T-helper 1 cell treated with Interleukin-12 subunit alpha and Interleukin-12 subunit beta and Interleukin-4 antibody, amounts not matched to agents 30 ng/mL and 1 ng/mL, for 36 hours (primary cell): ENCODE data around the gene TTC3. TPM values are rescaled to one million over a fixed set of nuclear protein-coding genes. Genes with fewer than 3 reads are reported as not detected.

ENCODE experiments used
- intact Hi-C: fragments of 100-400 bp; cut with micrococcal nuclease; formaldehyde crosslinking; loops from one replicate; pipeline ENCODE4 v1.15.1; 2024
- total RNA-seq: library from RNA; stranded (reverse); gene quantifications from 2 replicates; pipeline ENCODE4 v1.2.3, GENCODE V29; 2022

Gene TTC3
- total RNA-seq, 1 donor from 2014 or later: 55.4 TPM

- intact Hi-C loops: no loop called here
These were observed 13.9 kb upstream of the TTC3 start for GRCh38 chr21:37059181-37059580.

DNA sequence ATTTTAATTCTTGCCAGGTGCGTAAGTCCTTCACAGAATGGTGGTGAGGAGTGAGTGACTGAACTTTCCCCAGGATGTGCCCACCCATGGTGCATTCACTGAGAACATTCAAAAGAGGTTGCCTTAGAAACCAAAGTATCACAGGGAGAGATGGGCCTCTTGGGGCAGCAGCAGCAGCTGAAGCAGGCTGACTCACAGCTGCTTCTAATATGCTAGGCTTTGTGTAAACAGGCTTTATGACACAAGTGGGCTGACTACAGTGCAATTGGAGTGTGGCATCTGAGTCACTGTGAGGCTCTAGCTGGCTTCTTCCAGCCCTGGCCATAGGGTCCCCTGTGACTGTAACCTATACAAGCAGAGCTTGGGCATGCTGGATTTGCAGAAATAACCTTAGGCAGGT lies 12.8 kb upstream of the TTC3 start:
- intact Hi-C loops: no loop called here

GRCh38 chr21:37061926-37062592 lies 11.0 kb upstream of the TTC3 start:
- intact Hi-C loops: no loop called here

DNA sequence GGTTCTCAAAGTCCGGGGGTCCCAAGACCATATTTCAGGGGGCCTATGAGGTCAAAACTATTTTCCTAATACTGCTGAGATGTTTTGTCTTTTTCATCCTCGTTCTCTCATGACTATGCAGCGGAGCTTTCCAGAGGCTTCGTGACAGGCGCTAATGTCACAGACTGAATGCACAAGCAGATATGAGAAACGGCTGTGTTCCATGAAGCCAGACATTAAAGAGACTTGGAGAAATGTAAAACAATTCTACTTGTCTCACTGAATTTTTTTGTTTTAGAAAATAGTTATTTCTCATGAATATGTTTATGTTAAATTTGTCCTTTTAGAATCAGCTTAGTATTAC lies 10.5 kb upstream of the TTC3 start:
- intact Hi-C loops: no loop called here

- intact Hi-C loops: no loop called here
These were observed 9.6 kb upstream of the TTC3 start for GRCh38 chr21:37063433-37063832.

GRCh38 chr21:37064841-37065240 lies 8.2 kb upstream of the TTC3 start:
- intact Hi-C loops: no loop called here

DNA sequence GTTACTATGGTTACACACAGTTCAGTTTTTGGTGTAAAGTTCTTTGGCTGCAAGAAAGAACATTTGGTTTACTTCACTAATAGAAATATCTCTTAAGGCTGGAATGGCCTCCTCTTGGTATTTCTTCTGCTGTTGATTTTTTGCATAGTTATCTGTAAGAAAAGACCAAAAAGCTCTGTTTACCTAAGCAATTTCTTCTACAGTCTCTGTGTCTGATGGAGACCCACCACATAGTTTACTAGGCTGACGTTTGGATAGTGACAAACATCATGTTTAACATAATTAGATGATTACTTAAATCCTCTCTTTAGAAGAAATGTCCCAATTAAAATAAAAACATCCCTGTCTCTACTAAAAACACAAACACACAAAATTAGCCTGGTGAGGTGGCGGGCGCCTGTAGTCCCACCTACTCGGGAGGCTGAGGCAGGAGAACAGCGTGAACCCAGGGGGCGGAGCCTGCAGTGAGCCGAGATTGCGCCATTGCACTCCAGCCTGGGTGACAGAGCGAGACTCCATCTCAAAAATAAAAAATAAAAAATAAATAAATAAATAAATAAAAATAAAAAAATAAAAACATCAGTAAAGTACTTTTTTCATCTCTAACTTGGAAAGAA lies 7.4 kb upstream of the TTC3 start:
- intact Hi-C loops: no loop called here

DNA sequence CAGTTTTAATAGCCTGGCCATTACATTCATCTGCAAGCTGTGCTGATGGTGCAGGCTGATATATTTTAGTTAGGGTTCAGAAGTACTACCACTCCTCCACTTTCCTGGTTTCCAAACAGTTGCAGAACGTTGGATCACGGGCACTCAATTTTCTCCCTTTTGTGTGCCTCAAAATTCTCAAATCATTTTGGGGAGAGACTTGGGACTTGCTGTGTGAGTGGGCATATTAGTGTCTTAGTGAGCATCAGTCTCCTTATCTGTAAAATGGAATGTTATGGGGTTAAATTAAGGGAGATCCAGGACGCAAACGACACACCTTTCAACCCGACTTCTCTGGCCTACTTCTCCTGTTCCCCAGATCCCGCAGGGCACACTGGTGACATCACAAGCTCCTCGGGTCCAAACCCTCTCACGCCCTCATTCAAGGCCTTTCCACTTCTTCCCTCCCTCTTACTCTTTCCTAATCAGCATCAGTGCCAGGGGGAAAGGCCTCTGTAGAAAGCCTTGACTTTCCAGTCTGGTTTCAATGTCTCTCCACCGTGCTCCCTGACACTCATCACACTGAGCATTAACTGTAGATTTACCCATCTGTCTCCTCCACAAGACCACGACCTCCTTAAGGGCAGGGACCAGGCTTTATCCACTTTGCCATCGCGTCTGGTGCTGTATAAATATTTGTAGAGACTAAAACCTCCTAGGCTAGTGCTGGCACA lies 1.3 kb upstream of the TTC3 start:
- intact Hi-C loops: loop anchor here (1.0 to 10.0 kb wide), 7 partner anchors 65 to 1693 kb away; partner anchors contain the start of genes DOP1B and RIPPLY3

DNA sequence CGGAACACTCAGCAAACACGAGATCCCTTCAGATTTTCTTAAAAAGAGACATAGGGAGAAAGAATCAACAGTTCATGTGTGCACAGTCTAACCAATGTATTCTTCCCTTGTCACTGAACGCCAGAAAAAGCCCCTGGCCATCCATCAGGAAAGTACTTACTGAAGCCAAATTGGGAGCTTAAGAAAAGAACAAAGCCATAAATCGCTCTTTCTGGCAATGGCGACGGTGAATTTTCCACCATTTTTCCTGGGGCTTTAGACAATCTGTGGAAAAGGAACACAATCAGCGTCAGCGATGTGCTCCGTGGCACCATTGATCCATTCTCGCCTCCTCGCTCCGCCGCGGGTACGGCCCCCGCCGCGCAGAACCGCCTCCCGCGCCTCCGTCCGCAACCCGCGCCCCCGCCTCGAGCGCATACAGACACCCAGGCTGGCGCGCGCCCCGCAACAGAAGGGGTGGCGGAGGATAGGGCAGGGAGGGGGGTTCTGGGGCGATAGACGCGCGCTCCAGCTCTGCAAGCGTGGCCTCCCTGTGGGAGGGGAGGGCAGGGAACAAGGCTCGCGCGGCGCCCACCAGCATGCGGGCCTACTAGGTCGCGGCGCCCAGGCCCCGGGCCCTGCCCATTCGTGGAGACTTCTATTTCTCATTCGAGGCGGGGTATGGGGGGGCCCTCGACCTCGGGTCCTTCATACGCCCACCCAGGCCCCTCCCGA lies 623 bp upstream of the TTC3 start:
- intact Hi-C loops: loop anchor here (1.0 to 10.0 kb wide), 7 partner anchors 66 to 1692 kb away; partner anchors contain the start of genes DOP1B and RIPPLY3

DNA sequence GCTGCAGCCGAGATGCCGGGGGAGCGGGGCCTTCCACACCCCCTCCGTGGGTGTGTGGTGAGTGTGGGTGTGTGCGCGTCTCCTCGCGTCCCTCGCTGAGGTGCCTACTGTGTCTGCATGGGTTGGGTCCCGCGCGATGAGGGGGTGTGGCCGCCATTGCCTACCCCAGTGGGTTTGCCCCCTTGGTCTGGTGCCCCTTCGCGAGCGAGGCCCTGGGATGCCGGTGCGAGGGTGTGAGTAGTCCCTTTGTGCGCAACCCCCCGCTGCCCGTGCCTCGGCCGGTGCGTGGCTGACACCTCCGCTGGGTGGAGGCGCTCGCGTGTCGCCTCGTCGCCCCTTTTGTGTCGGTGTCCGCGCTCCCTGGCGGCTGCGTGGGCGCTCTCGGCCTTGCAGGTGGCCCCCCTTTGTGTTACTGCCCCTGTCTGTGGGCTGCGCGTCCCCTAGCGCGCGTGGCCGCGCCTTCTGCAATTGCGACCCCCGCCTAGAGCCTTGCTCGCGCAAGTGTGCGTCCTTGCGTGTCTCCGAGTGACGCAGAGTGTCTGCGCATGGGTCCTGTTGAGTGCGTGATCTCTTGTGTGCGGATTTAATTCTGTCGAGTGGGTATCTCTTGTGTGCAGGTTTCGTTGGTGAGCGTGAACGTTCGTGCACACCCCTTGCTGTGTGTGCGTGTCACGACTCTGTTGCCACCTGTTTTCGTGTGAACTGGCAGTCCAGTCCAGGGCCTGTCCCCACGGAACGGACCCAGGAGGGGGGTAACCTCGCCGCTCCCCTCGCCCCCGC lies 553 bp downstream of the TTC3 start:
- intact Hi-C loops: loop anchor here (1.0 to 10.0 kb wide), 10 partner anchors 67 to 1691 kb away; partner anchors contain the start of genes DOP1B, DYRK1A, HLCS and RIPPLY3

- intact Hi-C loops: loop anchor here (10.0 kb wide), 3 partner anchors 361 to 1691 kb away; no protein-coding TSS in a partner anchor
These were observed 1.1 kb downstream of the TTC3 start for GRCh38 chr21:37074197-37074510.

DNA sequence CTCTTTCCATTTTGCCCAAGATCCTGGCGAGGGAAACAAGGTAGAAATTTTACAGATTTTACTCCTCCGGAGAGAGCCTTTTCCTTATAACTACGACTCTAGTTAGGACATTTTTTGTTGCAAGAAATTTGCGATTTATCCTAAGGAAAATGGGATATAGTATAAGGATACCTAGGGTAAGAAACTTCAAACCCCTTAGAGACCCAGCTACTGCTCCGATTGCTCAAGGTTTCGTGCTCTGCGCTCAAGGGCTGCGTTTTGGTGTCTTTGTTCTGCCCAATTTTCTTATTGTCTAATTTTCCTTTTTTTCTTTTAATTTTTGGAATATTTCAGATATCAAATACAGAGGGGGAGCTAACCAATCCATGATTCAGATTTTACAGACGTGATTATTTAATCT lies 1.5 kb downstream of the TTC3 start:
- intact Hi-C loops: loop anchor here (10.0 kb wide), 3 partner anchors 360 to 1690 kb away; no protein-coding TSS in a partner anchor

DNA sequence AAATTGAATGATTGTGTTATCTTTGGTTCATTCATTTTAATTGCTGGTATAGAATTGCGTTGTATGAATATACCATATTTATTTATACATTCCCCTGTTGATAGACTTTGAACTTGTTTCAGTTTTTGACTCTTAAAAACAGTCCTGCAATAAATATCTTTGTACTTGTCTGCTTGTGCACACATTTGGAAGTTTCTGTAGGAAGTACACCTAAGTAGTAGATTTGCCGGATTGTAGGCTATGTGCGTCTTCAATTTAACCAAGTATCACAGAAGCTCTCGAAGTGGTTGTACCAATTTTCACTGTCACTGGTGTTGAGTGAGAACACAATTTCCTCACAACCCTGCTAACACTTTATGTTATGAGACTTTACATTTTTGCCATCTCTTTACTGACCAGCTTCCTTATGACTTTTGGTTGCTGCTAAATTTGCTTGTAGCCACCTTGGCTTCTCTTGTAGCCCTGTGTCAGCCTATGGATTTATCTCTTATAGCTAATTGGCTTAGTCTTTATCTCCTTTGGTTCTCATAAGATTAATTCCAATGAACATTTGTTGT lies 2.2 kb downstream of the TTC3 start:
- intact Hi-C loops: loop anchor here (10.0 kb wide), 3 partner anchors 360 to 1690 kb away; no protein-coding TSS in a partner anchor

DNA sequence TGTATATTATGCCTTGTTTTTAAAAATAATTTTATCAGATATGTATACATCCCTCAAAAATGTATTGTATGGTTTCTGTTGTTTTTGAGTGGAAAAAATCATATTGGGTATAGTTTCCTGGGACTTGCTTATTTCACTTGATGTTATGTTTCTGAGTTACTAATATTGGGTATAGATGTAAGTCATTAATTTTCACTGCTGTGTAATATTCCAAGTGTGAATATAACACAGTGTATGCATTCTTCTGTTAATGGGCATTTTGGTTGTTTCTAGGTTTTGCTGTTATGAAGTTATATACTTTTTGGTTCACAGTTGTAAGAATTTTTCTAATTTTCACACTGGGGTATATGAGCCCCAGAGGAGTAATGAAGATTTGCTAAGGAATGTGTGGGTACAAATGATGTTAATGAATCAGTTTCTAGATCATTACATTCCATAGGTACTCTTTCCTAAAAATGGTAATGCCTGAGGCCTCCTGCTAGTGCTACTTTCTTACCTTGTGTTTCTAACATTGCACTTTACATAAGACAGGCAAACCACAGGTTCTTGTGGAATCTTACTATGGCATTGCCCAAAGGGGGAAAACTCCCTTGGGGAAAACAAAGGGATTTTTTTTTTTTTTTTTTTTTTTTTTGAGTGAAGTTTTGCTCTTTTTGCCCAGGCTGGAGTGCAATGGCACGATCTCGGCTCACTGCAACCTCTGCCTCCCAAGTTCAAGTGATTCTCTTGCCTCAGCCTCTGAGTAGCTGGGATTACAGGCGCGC lies 3.2 kb downstream of the TTC3 start:
- intact Hi-C loops: loop anchor here (10.0 kb wide), 3 partner anchors 359 to 1689 kb away; no protein-coding TSS in a partner anchor

- intact Hi-C loops: loop anchor here (10.0 kb wide), 3 partner anchors 357 to 1687 kb away; no protein-coding TSS in a partner anchor
These were observed 4.3 kb downstream of the TTC3 start for GRCh38 chr21:37077403-37077802.

GRCh38 chr21:37079211-37079824 lies 6.3 kb downstream of the TTC3 start:
- intact Hi-C loops: loop anchor here (1.0 to 10.0 kb wide), 4 partner anchors 140 to 1685 kb away; no protein-coding TSS in a partner anchor

- intact Hi-C loops: no loop called here
These were observed 9.3 kb downstream of the TTC3 start for GRCh38 chr21:37082375-37082774.

GRCh38 chr21:37082856-37083528 lies 9.9 kb downstream of the TTC3 start:
- intact Hi-C loops: no loop called here

DNA sequence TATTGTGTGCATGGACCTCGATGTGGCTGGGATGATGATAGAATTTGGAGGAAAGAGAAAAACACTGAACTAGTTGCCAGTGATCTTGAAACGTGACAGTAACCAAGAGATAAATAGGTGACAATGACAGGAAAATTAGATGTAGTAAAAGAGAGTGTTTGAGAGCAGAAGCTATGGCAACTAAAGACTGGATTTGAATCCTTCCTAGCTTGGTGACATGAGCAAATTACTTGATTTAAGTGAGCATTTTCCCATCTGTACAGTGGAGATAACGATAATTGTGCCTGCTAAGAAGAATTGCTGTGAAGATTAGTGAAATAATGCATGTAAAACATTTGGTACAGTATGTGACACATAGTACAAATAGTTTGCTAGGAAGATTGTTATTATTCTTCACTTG lies 12.7 kb downstream of the TTC3 start:
- intact Hi-C loops: no loop called here
